ENCODE measurements around the gene INO80E. TPM values are rescaled to one million over a fixed set of nuclear protein-coding genes. Genes with fewer than 3 reads are reported as not detected.
"Not testable (repeated sequence)": the region's sequence is repeated elsewhere in the genome, so short reads cannot be mapped to it uniquely, and the experiment has no call there.

INO80E gene
- total RNA-seq, 2 experiments from 2014 or later = 83.8 to 91.1 TPM

- no peak for DNase-seq
- H3K9me3 Mint-ChIP-seq = no peaks in the 10 kb centered on the region
- H3K27me3 Mint-ChIP-seq = peaks cover 31% of the 10 kb centered on the region
- no peak overlapping the region for H3K27ac Mint-ChIP-seq
- peaks cover 8% of the 10 kb centered on the region for H3K4me1 Mint-ChIP-seq
- no peak overlapping the region for H3K4me3 Mint-ChIP-seq
- H3K36me3 Mint-ChIP-seq = no peaks in the 10 kb centered on the region
These were observed 13.2 kb downstream of the INO80E start for GRCh38 chr16:30009085-30009862.

GRCh38 chr16:30009990-30010843, 14.2 kb downstream of the INO80E start:
- peaks cover 31% of the 10 kb centered on the region for H3K27me3 Mint-ChIP-seq
- H3K36me3 Mint-ChIP-seq = no peaks in the 10 kb centered on the region
- H3K27ac Mint-ChIP-seq = no peak overlapping the region

GRCh38 chr16:30010844-30011713, 15.0 kb downstream of the INO80E start, which contains the start of gene DOC2A:
Gene DOC2A (minus strand): TSS chr16:30011027. CDS start chr16:30010222, 805 bp downstream.
- H3K9me3 Mint-ChIP-seq = no peaks in the 10 kb centered on the region
- H3K27ac Mint-ChIP-seq = no peak within 1 kb of the TSS
- H3K27me3 Mint-ChIP-seq = peaks cover 31% of the 10 kb centered on the region
- H3K4me1 Mint-ChIP-seq = peaks cover 5% of the 10 kb centered on the region
- no peaks in the 10 kb centered on the region for H3K36me3 Mint-ChIP-seq
- H3K4me3 Mint-ChIP-seq = peak within 1 kb of the TSS; percentile 79
- DNase-seq = peak; percentile 43

More at GRCh38 chr16:30009990-30010843, 14.2 kb downstream of the INO80E start:
- Mint-ChIP-seq H3K4me1 (peaks cover 5% of the 10 kb centered on the region), H3K4me3 (peak overlapping the region; percentile 77), H3K9me3 (no peaks in the 10 kb centered on the region)
- DNase-seq = no peak

GRCh38 chr16:30011714-30012504, 15.9 kb downstream of the INO80E start:
- Mint-ChIP-seq H3K4me1 (peaks cover 5% of the 10 kb centered on the region), H3K27me3 (peaks cover 31% of the 10 kb centered on the region), H3K27ac (peak overlapping the region; percentile 74), H3K36me3 (no peaks in the 10 kb centered on the region), H3K9me3 (no peaks in the 10 kb centered on the region), H3K4me3 (peak overlapping the region; percentile 79)
- DNase-seq = no peak

- H3K36me3 Mint-ChIP-seq, H3K4me3 Mint-ChIP-seq, H3K4me1 Mint-ChIP-seq, H3K9me3 Mint-ChIP-seq, DNase-seq, H3K27ac Mint-ChIP-seq: not testable (repeated sequence)
- peaks cover 31% of the 10 kb centered on the region for H3K27me3 Mint-ChIP-seq
These were observed 16.6 kb downstream of the INO80E start for GRCh38 chr16:30012598-30012997.

- H3K36me3 Mint-ChIP-seq, H3K27ac Mint-ChIP-seq, H3K9me3 Mint-ChIP-seq, DNase-seq, H3K4me3 Mint-ChIP-seq, H3K4me1 Mint-ChIP-seq: not testable (repeated sequence)
- H3K27me3 Mint-ChIP-seq = peaks cover 19% of the 10 kb centered on the region
These were observed 19.4 kb downstream of the INO80E start for GRCh38 chr16:30015450-30015849.

- H3K36me3 Mint-ChIP-seq = no peaks in the 10 kb centered on the region
- peaks cover 8% of the 10 kb centered on the region for H3K4me1 Mint-ChIP-seq
- H3K4me3 Mint-ChIP-seq = no peak overlapping the region
- no peaks in the 10 kb centered on the region for H3K9me3 Mint-ChIP-seq
- H3K27ac Mint-ChIP-seq = no peak overlapping the region
- no peak for DNase-seq
- H3K27me3 Mint-ChIP-seq = peaks cover 22% of the 10 kb centered on the region
These were observed 20.7 kb downstream of the INO80E start for GRCh38 chr16:30016555-30017276.

- no peak for DNase-seq
- no peaks in the 10 kb centered on the region for H3K9me3 Mint-ChIP-seq
- peaks cover 5% of the 10 kb centered on the region for H3K4me1 Mint-ChIP-seq
- peaks cover 16% of the 10 kb centered on the region for H3K27me3 Mint-ChIP-seq
- no peak overlapping the region for H3K4me3 Mint-ChIP-seq
- H3K36me3 Mint-ChIP-seq = no peaks in the 10 kb centered on the region
- no peak overlapping the region for H3K27ac Mint-ChIP-seq
These were observed 21.2 kb downstream of the INO80E start for GRCh38 chr16:30017277-30017656.

GRCh38 chr16:30017937-30018336, 21.9 kb downstream of the INO80E start:
- peaks cover 10% of the 10 kb centered on the region for H3K27me3 Mint-ChIP-seq
- H3K4me3 Mint-ChIP-seq, H3K27ac Mint-ChIP-seq, H3K9me3 Mint-ChIP-seq, H3K4me1 Mint-ChIP-seq, DNase-seq, H3K36me3 Mint-ChIP-seq: not testable (repeated sequence)

GRCh38 chr16:30018731-30019158, 22.7 kb downstream of the INO80E start:
- no peak for DNase-seq
- no peaks in the 10 kb centered on the region for H3K36me3 Mint-ChIP-seq
- no peaks in the 10 kb centered on the region for H3K9me3 Mint-ChIP-seq
- no peak overlapping the region for H3K27ac Mint-ChIP-seq
- H3K27me3 Mint-ChIP-seq = peaks cover 10% of the 10 kb centered on the region
- peaks cover 5% of the 10 kb centered on the region for H3K4me1 Mint-ChIP-seq
- H3K4me3 Mint-ChIP-seq = no peak overlapping the region

GRCh38 chr16:30022887-30023286, 26.8 kb downstream of the INO80E start, which contains the start of gene C16orf92:
Gene C16orf92 (plus strand): TSS chr16:30023198. CDS start chr16:30023341, 143 bp downstream.
- no peak within 1 kb of the TSS for H3K27ac Mint-ChIP-seq
- H3K27me3 Mint-ChIP-seq = peaks cover 25% of the 10 kb centered on the region
- H3K4me1 Mint-ChIP-seq = peaks cover 5% of the 10 kb centered on the region
- H3K9me3 Mint-ChIP-seq = no peaks in the 10 kb centered on the region
- no peaks in the 10 kb centered on the region for H3K36me3 Mint-ChIP-seq
- no peak for DNase-seq
- H3K4me3 Mint-ChIP-seq = no peak within 1 kb of the TSS

- Mint-ChIP-seq H3K4me1 (peaks cover 5% of the 10 kb centered on the region), H3K27ac (no peak overlapping the region), H3K9me3 (no peaks in the 10 kb centered on the region), H3K36me3 (no peaks in the 10 kb centered on the region), H3K4me3 (no peak overlapping the region), H3K27me3 (peaks cover 32% of the 10 kb centered on the region)
- DNase-seq = no peak
These were observed 27.5 kb downstream of the INO80E start for GRCh38 chr16:30023586-30023985.

- peaks cover 5% of the 10 kb centered on the region for H3K4me1 Mint-ChIP-seq
- H3K4me3 Mint-ChIP-seq = no peak overlapping the region
- peaks cover 40% of the 10 kb centered on the region for H3K27me3 Mint-ChIP-seq
- no peak overlapping the region for H3K27ac Mint-ChIP-seq
- no peak for DNase-seq
- no peaks in the 10 kb centered on the region for H3K36me3 Mint-ChIP-seq
- no peaks in the 10 kb centered on the region for H3K9me3 Mint-ChIP-seq
These were observed 28.4 kb downstream of the INO80E start for GRCh38 chr16:30024451-30024850.

Measured in activated naive CD8-positive, alpha-beta T cell treated with anti-CD3 and anti-CD28 coated beads for 36 hours (primary cell).